Liver (tissue), 9 donors: ENCODE data around the gene SLC8A1. TPM values are rescaled to one million over a fixed set of nuclear protein-coding genes. Genes with fewer than 3 reads are reported as not detected.

Source experiments
- DNase-seq: peaks from one replicate; pipeline ENCODE4 v3.0.0-alpha.2; 2017; ENCODE audit warnings: low spot score
- H3K27ac ChIP-seq, 2 donors: one replicate each; pipeline ENCODE4 v1.7.0; 2013; ENCODE audit warnings: inconsistent platforms in 2 of 2, low read length in 2 of 2, control low read depth in 1 of 2, low read depth in 1 of 2, mild to moderate bottlenecking in 1 of 2
- H3K27me3 ChIP-seq, 4 donors: one replicate each; pipeline versions ENCODE4 v1.6.1 to v1.7.0; 2013; ENCODE audit warnings: low read length in 3 of 4, inconsistent platforms in 1 of 4, mild to moderate bottlenecking in 1 of 4, moderate library complexity in 1 of 4; ENCODE audit not compliant: control insufficient read depth in 4 of 4, insufficient read depth in 4 of 4
- H3K36me3 ChIP-seq, 4 donors: one replicate each; pipeline versions ENCODE4 v1.6.1 to v1.7.0; 2013; ENCODE audit warnings: low read length in 3 of 4, mild to moderate bottlenecking in 3 of 4, low read depth in 1 of 4, moderate library complexity in 1 of 4; ENCODE audit not compliant: control insufficient read depth in 4 of 4, insufficient read depth in 3 of 4
- H3K4me1 ChIP-seq, 4 donors: one replicate each; pipeline versions ENCODE4 v1.6.1 to v1.7.0; 2013; ENCODE audit warnings: low read length in 3 of 4, mild to moderate bottlenecking in 3 of 4, moderate library complexity in 1 of 4; ENCODE audit not compliant: control insufficient read depth in 4 of 4, insufficient read depth in 4 of 4
- H3K4me3 ChIP-seq, 3 donors: one replicate each; pipeline versions ENCODE4 v1.6.1 to v1.7.0; 2013; ENCODE audit warnings: low read length in 3 of 3, control low read depth in 1 of 3, low read depth in 1 of 3, mild to moderate bottlenecking in 1 of 3
- H3K9ac ChIP-seq, 2 donors: one replicate each; pipeline ENCODE4 v1.7.0; 2013; ENCODE audit warnings: low read length in 2 of 2, mild to moderate bottlenecking in 2 of 2, moderate library complexity in 2 of 2, control low read depth in 1 of 2, low read depth in 1 of 2
- H3K9me3 ChIP-seq, 4 donors: one replicate each; pipeline versions ENCODE4 v1.6.1 to v1.7.0; 2013; ENCODE audit warnings: low read length in 3 of 4; ENCODE audit not compliant: control insufficient read depth in 4 of 4
- ATF3 ChIP-seq: IDR thresholded peaks from 2 replicates; pipeline ENCODE4 v1.6.1; 2016; ENCODE audit warnings: antibody characterized with exemption
- CTCF ChIP-seq: fragments of 150-350 bp; IDR thresholded peaks from 2 replicates; pipeline ENCODE4 v1.5.1; 2017; ENCODE audit warnings: improper control_type of control experiment, low read depth, low read length; ENCODE audit not compliant: missing input control
- EGR1 ChIP-seq, 2 donors: IDR thresholded peaks; 2 replicates each; pipeline ENCODE4 v1.6.1; 2016 to 2018; ENCODE audit warnings: antibody characterized with exemption in 2 of 2, low read depth in 2 of 2
- FOXA1 ChIP-seq: IDR thresholded peaks from 2 replicates; pipeline ENCODE4 v1.6.1; 2016; ENCODE audit warnings: antibody characterized with exemption
- FOXA2 ChIP-seq: IDR thresholded peaks from 2 replicates; pipeline ENCODE4 v1.6.1; 2016; ENCODE audit warnings: antibody characterized with exemption
- GABPA ChIP-seq, 2 donors: IDR thresholded peaks in 1 of 2; conservative IDR thresholded peaks in 1 of 2; 2 replicates each; pipeline ENCODE4 v1.6.1; 2016; ENCODE audit warnings: antibody characterized with exemption in 2 of 2, mild to moderate bottlenecking in 1 of 2, moderate library complexity in 1 of 2
- HNF4A ChIP-seq, 2 donors: conservative IDR thresholded peaks; 2 replicates each; pipeline ENCODE4 v1.6.1; 2016; ENCODE audit warnings: antibody characterized with exemption in 2 of 2, mild to moderate bottlenecking in 2 of 2
- HNF4G ChIP-seq: IDR thresholded peaks from 2 replicates; pipeline ENCODE4 v1.6.1; 2016; ENCODE audit warnings: antibody characterized with exemption
- JUND ChIP-seq, 2 donors: IDR thresholded peaks; 2 replicates each; pipeline ENCODE4 v1.6.1; 2016; ENCODE audit warnings: antibody characterized with exemption in 2 of 2
- MAX ChIP-seq: IDR thresholded peaks from 2 replicates; pipeline ENCODE4 v1.6.1; 2016; ENCODE audit warnings: antibody characterized with exemption
- NR2F2 ChIP-seq: IDR thresholded peaks from 2 replicates; pipeline ENCODE4 v1.6.1; 2016; ENCODE audit warnings: antibody characterized with exemption
- RAD21 ChIP-seq, 2 donors: IDR thresholded peaks; 2 replicates each; pipeline ENCODE4 v1.6.1; 2016; ENCODE audit warnings: antibody characterized with exemption in 2 of 2, mild to moderate bottlenecking in 2 of 2
- REST ChIP-seq: IDR thresholded peaks from 2 replicates; pipeline ENCODE4 v1.6.1; 2016; ENCODE audit warnings: antibody characterized with exemption, mild to moderate bottlenecking
- RXRA ChIP-seq, 2 donors: IDR thresholded peaks; 2 replicates each; pipeline ENCODE4 v1.6.1; 2017 to 2018; ENCODE audit warnings: antibody characterized with exemption in 2 of 2, mild to moderate bottlenecking in 1 of 2
- SP1 ChIP-seq: IDR thresholded peaks from 2 replicates; pipeline ENCODE4 v1.6.1; 2018; ENCODE audit warnings: antibody characterized with exemption, mild to moderate bottlenecking
- TAF1 ChIP-seq: conservative IDR thresholded peaks from 2 replicates; pipeline ENCODE4 v1.6.1; 2016; ENCODE audit warnings: antibody characterized with exemption, mild to moderate bottlenecking
- YY1 ChIP-seq: IDR thresholded peaks from 2 replicates; pipeline ENCODE4 v1.6.1; 2016; ENCODE audit warnings: antibody characterized with exemption, mild to moderate bottlenecking
- ZBTB33 ChIP-seq: IDR thresholded peaks from 2 replicates; pipeline ENCODE4 v1.6.1; 2016; ENCODE audit warnings: antibody characterized with exemption
- WGBS: extraction: QIAGEN DNeasy Blood & Tissue Kit; methylation state at CpG from one replicate; pipeline ENCODE4 v1.1.7; 2013; 5-methylcytosine and 5-hydroxymethylcytosine counted together
- polyA plus RNA-seq, 2 donors: library from polyadenylated mRNA; stranded (reverse) in 1 of 2; unstranded in 1 of 2; fragments of 200-250 nt in 1 of 2; fragments of >200 nt in 1 of 2; fragmentation: Nextera tagmentation in 1 of 2; extraction: Ambion mirVana in 1 of 2; gene quantifications; one replicate each; pipeline versions ENCODE4 v1.2.1 to v1.2.3, GENCODE V29; 2013 to 2015
- total RNA-seq, 2 donors: library from RNA; depleted of rRNA; stranded (reverse); fragments of >200 nt; gene quantifications; one replicate each; pipeline ENCODE4 v1.2.3, GENCODE V29; 2014
- donor health status: healthy.
- donor health status: healthy.
- donor health status: healthy.
- donor health status: healthy.
- donor health status: healthy.

Gene SLC8A1
- total and polyA plus RNA-seq, 4 donors, result 1.2 to 18.5 (median 8.2) TPM

GRCh38 chr2:40456926-40457325 lies 5.0 kb upstream of the SLC8A1 start:
- Histone ChIP-seq H3K4me1 (peaks cover 0 to 5% (median 0%) of the 10 kb centered on the region in 4 donors), H3K36me3 (no peaks in the 10 kb centered on the region), H3K9me3 (no peaks in the 10 kb centered on the region), H3K9ac (no peak overlapping the region), H3K4me3 (no peak overlapping the region), H3K27ac (no peak overlapping the region), H3K27me3 (peaks cover 0 to 6% (median under 1%) of the 10 kb centered on the region in 4 donors)
- WGBS, result 82% methylated on average over 2 of the region's 2 CpGs
- TF ChIP-seq FOXA2 (no peak), ATF3 (no peak), ZBTB33 (no peak), MAX (no peak)
- DNase-seq, result no peak

GRCh38 chr2:40455661-40456060 lies 3.8 kb upstream of the SLC8A1 start:
- 84% methylated on average over 5 of the region's 5 CpGs for WGBS
- Histone ChIP-seq H3K9me3 (no peaks in the 10 kb centered on the region), H3K4me3 (no peak overlapping the region), H3K4me1 (peaks cover 0 to 10% (median 0%) of the 10 kb centered on the region in 4 donors), H3K9ac (no peak overlapping the region), H3K27ac (no peak overlapping the region), H3K27me3 (peaks cover 0 to 6% (median under 1%) of the 10 kb centered on the region in 4 donors), H3K36me3 (no peaks in the 10 kb centered on the region)
- no peak for TF ChIP-seq TAF1
- no peak for TF ChIP-seq FOXA2
- no peak for TF ChIP-seq HNF4G
- DNase-seq, result no peak

GRCh38 chr2:40454321-40454720 lies 2.4 kb upstream of the SLC8A1 start:
- H3K27ac ChIP-seq, result no peak overlapping the region
- no peak for DNase-seq
- H3K9ac ChIP-seq, result no peak overlapping the region
- no peaks in the 10 kb centered on the region for H3K9me3 ChIP-seq
- H3K4me3 ChIP-seq, result no peak overlapping the region
- peaks cover 0 to 10% (median 0%) of the 10 kb centered on the region in 4 donors for H3K4me1 ChIP-seq
- WGBS, result 72% methylated on average over 3 of the region's 3 CpGs
- H3K36me3 ChIP-seq, result no peaks in the 10 kb centered on the region
- peaks cover 0 to 6% (median under 1%) of the 10 kb centered on the region in 4 donors for H3K27me3 ChIP-seq
- TF ChIP-seq FOXA1 (no peak), SP1 (no peak), RAD21 (IDR thresholded peaks at IDR 0.05) (no peak), MAX (no peak), CTCF (no peak), RXRA (IDR thresholded peaks at IDR 0.05) (no peak), TAF1 (no peak), HNF4A (conservative IDR thresholded peaks at IDR 0.05) (no peak), JUND (IDR thresholded peaks at IDR 0.05) (no peak), EGR1 (IDR thresholded peaks at IDR 0.05; ENCODE audit: low read depth in 2 of 2) (no peak), REST (no peak), YY1 (no peak), GABPA (IDR thresholded peaks at IDR 0.05 in 1 of 2, conservative IDR thresholded peaks at IDR 0.05 in 1 of 2) (no peak), ZBTB33 (no peak), FOXA2 (no peak), ATF3 (no peak), NR2F2 (no peak)
